Measurements from ENCODE around the gene KDSR. TPM values are rescaled to one million over a fixed set of nuclear protein-coding genes. Genes with fewer than 3 reads are reported as not detected.

KDSR gene
- total and polyA plus RNA-seq, 4 donors = 11.3 to 37.2 (median 31.4) TPM

GRCh38 chr18:63291278-63291677, 75.7 kb downstream of the KDSR start:
- H3K36me3 ChIP-seq (ENCODE audit: control insufficient read depth in 4 of 4, insufficient read depth in 3 of 4, low read depth in 1 of 4, low read length in 3 of 4) = no peaks in the 10 kb centered on the region
- 79% methylated on average over 5 of the region's 5 CpGs for WGBS

GRCh38 chr18:63290821-63291200, 76.2 kb downstream of the KDSR start:
- H3K27ac ChIP-seq (ENCODE audit: low read depth in 1 of 2, low read length in 2 of 2) = no peak overlapping the region
- no peak for DNase-seq (ENCODE audit: low spot score)
- no peaks in the 10 kb centered on the region for H3K27me3 ChIP-seq (ENCODE audit: control insufficient read depth in 4 of 4, insufficient read depth in 4 of 4, low read length in 3 of 4)
- no peaks in the 10 kb centered on the region for H3K4me1 ChIP-seq (ENCODE audit: control insufficient read depth in 4 of 4, insufficient read depth in 4 of 4, low read length in 3 of 4)
- H3K4me3 ChIP-seq (ENCODE audit: low read depth in 1 of 3, low read length in 3 of 3) = no peak overlapping the region
- WGBS = 76% methylated on average over 7 of the region's 7 CpGs
- no peak overlapping the region for H3K9ac ChIP-seq (ENCODE audit: low read depth in 1 of 2, low read length in 2 of 2)
- H3K36me3 ChIP-seq (ENCODE audit: control insufficient read depth in 4 of 4, insufficient read depth in 3 of 4, low read depth in 1 of 4, low read length in 3 of 4) = no peaks in the 10 kb centered on the region
- no peaks in the 10 kb centered on the region for H3K9me3 ChIP-seq (ENCODE audit: control insufficient read depth in 4 of 4, low read length in 3 of 4)
- TF ChIP-seq HNF4A (conservative IDR thresholded peaks at IDR 0.05) (no peak), RAD21 (IDR thresholded peaks at IDR 0.05) (no peak), REST (IDR thresholded peaks at IDR 0.05) (no peak), TAF1 (conservative IDR thresholded peaks at IDR 0.05) (no peak), HNF4G (IDR thresholded peaks at IDR 0.05) (no peak), GABPA (IDR thresholded peaks at IDR 0.05 in 1 of 2, conservative IDR thresholded peaks at IDR 0.05 in 1 of 2) (no peak), MAX (IDR thresholded peaks at IDR 0.05) (no peak), YY1 (IDR thresholded peaks at IDR 0.05) (no peak), RXRA (IDR thresholded peaks at IDR 0.05) (no peak)

More at GRCh38 chr18:63291278-63291677, 75.7 kb downstream of the KDSR start:
- Histone ChIP-seq H3K9me3 (ENCODE audit: control insufficient read depth in 4 of 4, low read length in 3 of 4) (no peaks in the 10 kb centered on the region), H3K4me3 (ENCODE audit: low read depth in 1 of 3, low read length in 3 of 3) (no peak overlapping the region), H3K27ac (ENCODE audit: low read depth in 1 of 2, low read length in 2 of 2) (no peak overlapping the region), H3K27me3 (ENCODE audit: control insufficient read depth in 4 of 4, insufficient read depth in 4 of 4, low read length in 3 of 4) (no peaks in the 10 kb centered on the region), H3K4me1 (ENCODE audit: control insufficient read depth in 4 of 4, insufficient read depth in 4 of 4, low read length in 3 of 4) (no peaks in the 10 kb centered on the region), H3K9ac (ENCODE audit: low read depth in 1 of 2, low read length in 2 of 2) (no peak overlapping the region)
- no peak for TF ChIP-seq SP1 (IDR thresholded peaks at IDR 0.05)
- no peak for TF ChIP-seq EGR1 (IDR thresholded peaks at IDR 0.05; ENCODE audit: low read depth in 2 of 2)
- no peak for TF ChIP-seq RXRA (IDR thresholded peaks at IDR 0.05)
- TF ChIP-seq REST (IDR thresholded peaks at IDR 0.05) = no peak
- no peak for TF ChIP-seq TAF1 (conservative IDR thresholded peaks at IDR 0.05)
- TF ChIP-seq HNF4G (IDR thresholded peaks at IDR 0.05) = no peak
- no peak for TF ChIP-seq JUND (IDR thresholded peaks at IDR 0.05)
- TF ChIP-seq CTCF (IDR thresholded peaks at IDR 0.05; ENCODE audit: low read depth, low read length, missing input control) = no peak
- TF ChIP-seq ATF3 (IDR thresholded peaks at IDR 0.05) = no peak
- TF ChIP-seq HNF4A (conservative IDR thresholded peaks at IDR 0.05) = no peak
- no peak for TF ChIP-seq FOXA1 (IDR thresholded peaks at IDR 0.05)
- TF ChIP-seq FOXA2 (IDR thresholded peaks at IDR 0.05) = no peak
- no peak for DNase-seq (ENCODE audit: low spot score)

Measured in liver (tissue), 9 donors.